ENCODE results near the gene EXOC3.
"Not testable (repeated sequence)": the region's sequence is repeated elsewhere in the genome, so short reads cannot be mapped to it uniquely, and the experiment has no call there.

EXOC3 gene

GRCh38 chr5:507986-508575 is 65.1 kb downstream of the EXOC3 start:
- DNase-seq = not testable (repeated sequence)

- DNase-seq = no peak
These were observed 66.7 kb downstream of the EXOC3 start for GRCh38 chr5:509611-510185.

DNA sequence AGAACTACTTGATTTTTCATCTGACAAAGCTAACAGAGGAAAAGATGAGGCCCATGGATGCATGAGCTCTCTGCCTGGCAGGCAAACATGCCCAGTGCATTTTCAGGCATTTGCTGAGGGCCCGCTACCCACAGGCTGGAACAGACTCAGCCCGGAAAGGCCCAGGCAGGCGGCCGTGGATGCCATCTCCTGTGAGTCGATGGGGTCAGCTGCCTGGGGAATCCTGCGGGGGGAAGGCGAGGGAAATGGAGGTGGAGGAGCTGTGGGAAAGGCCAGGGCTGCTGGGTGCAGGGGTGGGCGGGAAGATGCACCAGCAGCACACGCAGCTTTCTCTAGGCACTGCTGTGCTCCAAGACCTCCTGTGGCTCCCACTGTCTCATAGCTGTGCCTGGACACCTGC is 67.5 kb downstream of the EXOC3 start:
- no peak for DNase-seq

DNA sequence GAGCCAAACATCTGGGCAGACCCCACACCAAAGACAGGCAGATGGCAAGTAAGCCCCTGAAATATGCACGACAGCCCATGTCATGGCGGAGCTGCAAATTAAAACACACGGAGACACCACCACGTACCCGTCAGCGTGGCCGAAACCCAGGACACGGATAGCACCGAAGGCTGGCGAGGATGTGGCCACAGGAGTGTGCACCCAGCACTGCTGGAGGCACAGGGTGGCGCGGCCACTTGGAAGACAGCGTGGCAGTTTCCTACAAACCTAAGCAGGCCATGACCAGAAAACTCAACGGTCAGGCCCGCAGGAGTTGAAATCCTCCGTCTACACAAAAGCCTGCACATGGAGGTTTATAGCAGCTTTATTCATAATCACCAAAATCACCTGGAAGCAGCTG is 68.5 kb downstream of the EXOC3 start:
- DNase-seq = no peak

- DNase-seq = no peak
These were observed 70.5 kb downstream of the EXOC3 start for GRCh38 chr5:513216-514100.

- DNase-seq = no peak
These were observed 71.1 kb downstream of the EXOC3 start for GRCh38 chr5:514101-514485.

DNA sequence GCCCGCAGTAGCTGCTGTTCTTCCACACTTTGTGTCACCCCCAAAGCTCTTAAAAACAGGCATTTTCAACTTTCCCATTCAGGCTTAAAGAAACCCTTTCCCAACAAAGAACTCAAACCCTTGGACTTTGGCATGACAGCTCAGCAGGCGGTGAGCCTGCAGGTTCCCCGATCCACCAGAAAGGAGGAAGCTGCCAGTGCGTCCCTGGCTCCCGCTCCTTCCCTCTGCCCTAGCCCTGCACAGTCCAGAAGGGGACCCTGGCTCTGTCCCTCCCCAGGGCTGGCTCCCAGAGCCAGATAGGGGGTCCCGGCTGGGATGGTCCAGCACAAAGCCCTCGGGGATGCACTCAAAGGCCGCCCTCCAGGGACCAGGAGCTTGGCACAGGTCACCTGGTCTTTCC is 71.7 kb downstream of the EXOC3 start:
- DNase-seq = no peak

DNA sequence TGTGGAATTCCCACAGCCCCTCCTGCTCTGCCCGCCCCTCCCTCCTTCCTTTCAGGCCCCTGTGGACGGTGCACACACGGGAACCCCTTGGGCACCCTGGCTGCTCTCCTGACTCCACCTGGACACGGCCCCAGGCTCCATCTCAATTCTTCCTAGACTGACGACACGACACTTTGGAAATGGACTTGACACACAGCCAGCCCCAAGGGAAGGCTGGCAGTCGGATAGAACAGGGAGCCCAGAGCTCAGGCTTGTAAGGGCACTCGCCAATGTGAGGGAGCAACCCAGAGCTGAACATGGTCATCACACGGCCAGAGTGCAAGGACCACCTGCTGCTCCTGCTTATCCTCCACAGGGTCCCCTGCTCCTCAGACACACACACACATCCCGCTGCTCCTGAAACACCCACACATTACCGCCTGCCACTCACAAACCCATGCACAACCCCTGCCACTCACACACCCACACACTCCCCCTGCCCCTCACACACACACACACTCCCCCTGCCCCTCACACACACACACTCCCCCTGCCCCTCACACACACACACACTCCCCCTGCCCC is 72.4 kb downstream of the EXOC3 start:
- DNase-seq = no peak

- no peak for DNase-seq
These were observed 73.5 kb downstream of the EXOC3 start for GRCh38 chr5:516338-516925.
